HG02970 (cell line): ENCODE measurements around the gene PGM2.

ENCODE experiments used
- ATAC-seq: cut with Tn5 transposase; IDR thresholded peaks from one replicate; pipeline ENCODE4 v1.9.1; 2021; ENCODE audit warnings: mild to moderate bottlenecking, moderate library complexity, moderate number of reproducible peaks; ENCODE audit not compliant: unreplicated experiment, low FRiP score

PGM2 gene

DNA sequence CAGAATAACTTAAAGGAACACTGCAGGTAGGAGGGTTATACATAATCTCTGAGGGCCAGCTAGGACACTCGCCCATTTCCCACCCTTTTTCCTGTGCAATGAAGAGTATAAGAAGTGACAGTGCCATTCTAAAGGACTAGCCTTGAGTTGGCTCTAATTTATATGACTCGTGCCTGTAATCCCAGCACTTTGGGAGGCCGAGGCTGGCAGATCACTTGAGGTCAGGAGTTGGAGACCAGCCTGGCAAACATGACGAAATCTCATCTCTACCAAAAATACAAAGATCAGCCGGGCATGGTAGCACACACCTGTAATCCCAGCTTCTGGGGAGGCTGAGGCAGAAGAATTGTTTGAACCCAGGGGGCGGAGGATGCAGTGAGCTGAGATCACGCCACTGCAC is 68.8 kb downstream of the PGM2 start:
- no peak for ATAC-seq

DNA sequence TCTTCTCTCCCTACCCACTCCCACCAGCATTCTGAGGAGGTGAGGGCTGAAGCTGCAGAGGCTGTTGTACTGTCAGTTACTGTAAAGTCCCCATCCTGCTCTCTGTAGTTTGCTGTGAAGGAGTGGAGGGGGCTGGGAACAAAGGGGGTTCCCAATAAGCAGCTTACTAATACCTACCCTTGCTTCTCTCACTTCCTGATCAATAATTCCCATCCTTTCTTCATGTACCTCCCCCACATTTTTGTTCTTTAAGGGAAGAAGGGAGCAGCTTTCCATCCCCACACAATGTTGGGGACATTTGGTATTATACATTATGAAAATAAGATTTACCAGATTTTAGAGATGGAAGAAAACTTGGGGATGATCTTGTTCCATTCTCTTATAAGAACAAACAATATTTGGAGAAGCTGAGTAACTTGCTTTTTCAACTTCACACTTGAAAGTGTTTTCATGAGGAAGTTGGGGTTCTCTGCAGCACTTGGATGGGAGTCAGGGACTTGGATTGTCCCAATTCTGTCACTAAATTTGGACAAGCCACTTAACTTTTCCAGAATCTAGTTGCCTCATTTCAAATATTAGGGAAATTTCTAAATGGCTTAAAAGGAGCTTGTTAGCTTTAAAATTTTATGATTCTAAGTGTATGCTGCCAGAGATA is 69.8 kb downstream of the PGM2 start:
- no peak for ATAC-seq

DNA sequence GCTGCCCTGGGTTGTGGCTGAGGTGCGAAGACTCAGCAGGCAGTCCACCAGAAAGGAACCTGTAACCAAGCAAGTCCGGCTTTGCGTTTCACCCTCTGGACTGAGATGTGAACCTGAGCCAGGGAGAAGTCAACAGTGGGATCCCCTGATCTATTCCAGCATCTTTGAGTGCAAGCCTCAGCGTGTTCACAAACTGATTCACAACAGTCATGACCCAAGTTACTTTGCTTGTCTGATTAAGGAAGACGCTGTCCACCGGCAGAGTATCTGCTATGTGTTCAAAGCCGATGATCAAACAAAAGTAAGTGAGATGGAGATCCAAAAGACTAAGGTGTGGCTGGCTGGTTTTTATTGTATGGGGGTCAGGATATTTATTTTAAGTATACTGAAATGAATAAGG is 75.7 kb downstream of the PGM2 start:
- no peak for ATAC-seq

DNA sequence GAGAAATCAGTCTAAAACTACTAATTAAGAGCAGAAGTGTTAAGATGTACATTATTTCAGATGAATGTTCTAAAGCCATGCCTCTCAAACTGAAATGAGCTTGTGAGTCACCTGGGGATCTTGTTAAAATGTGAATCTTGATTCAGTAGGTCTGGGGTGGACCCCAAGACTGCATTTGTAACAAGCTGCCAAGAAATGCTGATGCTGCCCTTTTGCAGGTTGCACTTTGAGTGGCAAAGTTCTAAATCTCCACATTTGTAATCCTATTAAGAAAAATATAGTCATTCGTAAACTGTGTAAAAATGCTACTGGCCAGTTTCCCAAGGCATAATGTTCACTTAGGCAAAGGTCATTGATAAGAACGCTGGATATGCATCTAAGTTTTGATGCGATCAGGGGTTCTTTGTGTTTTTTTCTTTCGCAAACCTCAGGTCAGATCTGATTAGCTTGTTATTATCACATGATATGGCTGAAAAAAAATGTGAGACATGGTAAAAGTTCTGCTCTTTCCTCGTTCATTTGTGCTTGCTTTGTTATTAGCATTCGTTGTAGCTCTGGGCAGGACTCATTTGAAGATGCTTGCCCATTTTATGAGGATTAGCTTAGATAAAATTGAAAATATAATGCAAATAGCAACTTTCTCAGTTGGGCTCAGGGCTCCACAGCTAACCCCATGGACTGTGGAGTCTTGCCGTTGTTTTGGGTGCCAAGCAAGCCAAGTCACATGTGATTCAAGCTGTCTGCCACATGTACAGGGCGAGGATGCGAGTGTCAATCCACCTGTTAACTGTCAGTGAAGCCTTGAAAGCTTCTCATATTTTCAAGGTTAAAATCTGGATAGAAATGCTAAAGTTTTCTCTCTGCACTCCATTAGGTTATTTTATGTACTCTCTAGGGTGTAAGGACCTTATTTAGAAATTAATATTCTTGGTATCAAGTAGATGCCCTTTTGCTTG is 76.5 kb downstream of the PGM2 start:
- no peak for ATAC-seq

DNA sequence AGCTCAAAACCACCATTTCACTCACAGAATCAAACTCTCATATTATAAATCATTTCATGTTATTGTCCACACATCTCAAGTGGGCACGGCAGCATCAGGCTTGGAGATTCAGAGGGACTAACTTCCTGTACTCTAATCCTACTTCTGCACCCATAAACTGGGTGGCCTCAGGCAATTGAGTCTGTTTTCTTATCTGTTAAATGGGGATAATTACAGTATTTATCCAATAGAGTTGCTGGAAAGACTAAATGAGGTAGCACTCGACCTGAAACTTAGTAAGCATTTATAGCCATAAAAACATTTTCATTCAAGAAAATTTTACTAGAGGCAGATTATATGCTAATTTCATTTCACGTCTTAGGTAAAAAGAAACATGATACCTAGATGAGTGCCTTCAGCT is 77.4 kb downstream of the PGM2 start:
- no peak for ATAC-seq

DNA sequence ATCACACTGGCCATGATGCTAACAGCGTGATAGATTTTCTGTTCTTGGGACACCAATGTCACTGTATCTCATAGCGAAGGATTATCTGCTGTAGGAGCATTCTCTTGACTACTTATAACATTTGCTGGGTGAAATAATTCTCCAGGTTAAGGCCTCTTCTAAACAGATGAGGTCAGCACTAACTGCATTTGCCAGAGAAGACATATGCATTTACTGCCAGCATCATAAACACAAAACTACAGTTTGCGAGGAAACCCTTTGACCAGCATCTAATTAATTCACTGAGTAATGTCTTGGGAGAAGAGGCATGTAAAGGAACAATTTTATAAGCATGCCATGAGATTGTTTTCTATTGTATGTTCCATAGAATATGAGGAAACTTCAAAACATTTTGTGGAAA is 78.3 kb downstream of the PGM2 start:
- no peak for ATAC-seq

DNA sequence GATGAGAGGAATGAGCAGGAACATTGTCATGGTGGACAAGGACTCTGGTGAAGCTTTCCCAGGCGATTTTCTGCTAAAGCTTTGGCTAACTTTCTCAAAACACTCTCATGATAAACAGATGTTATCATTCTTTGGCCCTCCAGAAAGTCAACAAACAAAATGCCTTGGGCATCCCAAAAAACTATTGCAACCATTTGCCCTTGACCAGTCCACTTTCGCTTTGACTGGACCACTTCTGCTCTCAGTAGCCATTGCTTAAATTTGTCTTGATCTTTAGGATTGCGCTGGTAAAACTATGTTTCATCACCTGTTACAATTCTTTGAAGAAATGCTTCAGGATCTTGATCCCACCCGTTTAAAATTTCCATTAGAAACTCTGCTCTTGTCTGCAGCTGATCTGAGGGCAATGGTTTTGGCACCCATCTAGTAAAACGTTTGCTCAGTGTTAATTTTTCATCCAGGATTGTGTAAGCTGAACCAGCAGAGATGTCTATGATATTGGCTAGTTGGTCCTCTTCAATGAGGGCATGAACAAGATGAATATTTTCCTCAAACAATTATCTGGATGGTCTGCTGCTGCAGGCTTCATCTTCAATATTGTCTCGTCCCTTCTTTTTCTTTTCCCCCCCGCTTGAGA is 79.2 kb downstream of the PGM2 start:
- ATAC-seq: no peak

DNA sequence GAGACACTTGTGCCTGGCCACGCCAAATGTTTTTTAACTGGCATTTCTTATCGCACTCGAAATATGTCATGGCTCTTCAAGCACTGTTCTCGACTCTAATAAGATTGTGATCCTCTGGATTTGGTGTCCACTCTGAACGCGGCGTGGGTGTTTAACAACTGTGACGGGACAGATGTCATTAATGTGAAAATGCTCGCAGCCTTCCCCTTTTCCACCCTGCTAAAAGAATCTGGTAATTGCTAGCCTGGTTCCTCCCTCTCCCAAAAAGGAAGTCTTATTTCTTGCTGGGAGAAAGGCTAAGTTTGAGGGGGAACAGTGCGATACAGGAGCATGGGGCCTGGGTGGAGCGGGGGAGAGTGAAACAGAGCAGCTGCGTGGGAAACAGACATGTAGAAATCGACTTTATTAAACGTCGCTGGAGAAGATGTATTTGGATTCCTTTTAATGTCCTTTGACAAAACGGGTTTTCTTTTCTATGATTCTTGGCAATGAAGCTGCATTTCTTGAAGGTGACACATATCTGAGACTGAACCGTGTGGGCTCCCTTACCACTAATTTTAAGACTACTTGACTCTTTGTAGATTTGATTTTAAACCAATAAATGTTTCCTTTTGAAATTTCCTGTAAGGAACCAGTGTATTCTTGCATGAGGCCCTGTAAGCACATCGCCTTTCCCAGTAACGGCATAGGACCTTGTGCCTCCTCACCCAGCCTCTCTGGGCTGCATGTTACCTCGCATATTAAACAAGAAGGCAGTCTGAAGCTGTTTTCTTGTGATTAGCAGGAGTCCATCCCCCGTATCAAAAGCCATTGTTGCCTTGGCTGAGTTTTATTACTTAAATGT is 82.2 kb downstream of the PGM2 start:
- ATAC-seq: no peak

DNA sequence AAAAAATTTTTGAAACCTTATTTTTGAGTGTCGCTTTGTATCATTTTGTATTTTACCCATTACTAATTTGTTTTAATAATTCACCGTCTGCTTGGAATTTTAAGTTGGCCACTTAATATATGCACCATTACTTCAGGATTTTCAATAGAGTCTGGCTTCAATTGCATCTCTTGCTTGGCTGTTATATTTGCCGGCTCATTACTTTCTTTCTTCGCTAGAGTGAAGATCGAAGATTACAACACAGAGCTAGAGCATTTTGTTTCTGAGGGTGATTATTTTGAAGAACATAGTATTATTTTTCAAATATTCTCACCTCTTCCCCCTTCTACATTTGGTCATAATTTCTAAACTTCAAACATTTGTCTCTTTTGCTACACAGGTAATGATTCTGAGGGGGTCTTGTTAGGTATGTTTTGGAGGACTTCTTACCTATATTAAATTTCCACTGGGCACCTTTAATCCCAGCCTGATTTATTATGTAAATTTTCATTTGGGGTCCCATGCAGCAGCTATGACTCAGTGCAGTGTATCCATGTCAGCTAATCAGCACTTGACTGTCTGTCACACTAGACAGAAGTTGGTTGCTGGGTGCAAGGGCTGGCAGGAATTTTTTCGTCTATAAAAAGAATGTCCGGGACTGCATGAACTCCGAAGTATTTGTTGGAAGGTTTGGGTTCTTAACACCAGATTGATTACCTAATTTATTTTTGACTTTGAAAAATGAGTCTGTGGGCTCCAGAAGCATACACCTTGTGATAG is 83.0 kb downstream of the PGM2 start:
- no peak for ATAC-seq

DNA sequence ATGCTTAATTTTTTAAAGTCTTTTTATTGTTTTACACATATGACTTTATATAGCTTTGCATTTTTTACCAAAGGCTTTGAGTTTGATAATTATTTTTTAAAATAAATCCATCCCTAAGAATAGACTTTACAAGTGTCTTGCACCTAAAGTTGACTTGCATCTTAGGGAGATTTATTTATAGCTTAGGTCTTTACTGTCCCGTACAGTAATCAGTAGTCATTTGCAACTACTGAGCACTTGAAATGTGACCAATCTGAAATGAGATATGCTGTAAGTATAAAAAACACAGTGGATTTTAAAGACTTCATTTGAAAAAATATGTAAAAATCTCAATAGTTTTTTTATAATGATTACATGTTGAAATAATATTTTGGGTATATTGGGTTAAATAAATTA is 83.6 kb downstream of the PGM2 start:
- ATAC-seq: no peak
